MM.1S (cell line): ENCODE results near the gene RCBTB1.

Experiments
- DNase-seq: peaks from one replicate; pipeline ENCODE4 v3.0.0-alpha.2; 2015
- H2AFZ ChIP-seq: fragments of 300-600 bp; sonication (generic); 2 replicates; pipeline ENCODE4 v1.6.0; 2016; ENCODE audit warnings: antibody characterized with exemption, low read length
- H3F3A ChIP-seq: fragments of 300-600 bp; sonication (generic); 2 replicates; pipeline ENCODE4 v1.6.1; 2016; ENCODE audit warnings: mild to moderate bottlenecking, antibody characterized with exemption, low read length, moderate library complexity, mixed read lengths; ENCODE audit not compliant: insufficient read depth
- H3K27ac ChIP-seq: fragments of 300-600 bp; sonication (generic); 2 replicates; pipeline ENCODE4 v1.5.1; 2016; ENCODE audit warnings: mild to moderate bottlenecking, low read length
- H3K27me3 ChIP-seq: fragments of 300-600 bp; sonication (generic); replicated peaks from 2 replicates; pipeline ENCODE4 v1.6.0; 2016; ENCODE audit warnings: low read length; ENCODE audit not compliant: insufficient read depth
- H3K36me3 ChIP-seq: fragments of 300-600 bp; sonication (generic); replicated peaks from 2 replicates; pipeline ENCODE4 v1.6.1; 2016; ENCODE audit warnings: mild to moderate bottlenecking, low read length, mixed read lengths; ENCODE audit not compliant: insufficient read depth
- H3K4me1 ChIP-seq: fragments of 300-600 bp; sonication (generic); 2 replicates; pipeline ENCODE4 v1.6.1; 2016; ENCODE audit warnings: low read length, mixed read lengths
- H3K4me2 ChIP-seq: fragments of 300-600 bp; sonication (generic); 2 replicates; pipeline ENCODE4 v1.6.0; 2016; ENCODE audit warnings: low read depth, low read length
- H3K4me3 ChIP-seq: fragments of 300-600 bp; sonication (generic); 2 replicates; pipeline ENCODE4 v1.5.1; 2016; ENCODE audit warnings: low read length, mixed read lengths
- H3K79me2 ChIP-seq: fragments of 300-600 bp; sonication (generic); 2 replicates; pipeline ENCODE4 v1.6.1; 2016; ENCODE audit warnings: mixed run types, low read length, mixed read lengths
- H3K9ac ChIP-seq: fragments of 300-600 bp; sonication (generic); 2 replicates; pipeline ENCODE4 v1.6.1; 2016; ENCODE audit warnings: low read length, mixed read lengths
- H3K9me2 ChIP-seq: fragments of 300-600 bp; sonication (generic); replicated peaks from 2 replicates; pipeline ENCODE4 v1.6.1; 2016; ENCODE audit warnings: mild to moderate bottlenecking, low read length, mixed read lengths; ENCODE audit not compliant: insufficient read depth
- H3K9me3 ChIP-seq: fragments of 300-600 bp; sonication (generic); replicated peaks from 2 replicates; pipeline ENCODE4 v1.6.1; 2016; ENCODE audit warnings: mild to moderate bottlenecking, low read length, mixed read lengths; ENCODE audit not compliant: insufficient read depth
- H4K20me1 ChIP-seq: fragments of 300-600 bp; sonication (generic); 2 replicates; pipeline ENCODE4 v1.6.1; 2016; ENCODE audit warnings: mild to moderate bottlenecking, low read length, moderate library complexity, mixed read lengths; ENCODE audit not compliant: insufficient read depth
- EZH2 ChIP-seq: fragments of 300-600 bp; sonication (generic); optimal IDR thresholded peaks from 2 replicates; pipeline ENCODE3; 2017; ENCODE audit warnings: low read depth, mild to moderate bottlenecking, antibody characterized with exemption, low read length, mixed read lengths
- EZH2phosphoT487 ChIP-seq: fragments of 300-600 bp; sonication (generic); IDR thresholded peaks from 2 replicates; pipeline ENCODE4 v1.6.1; 2018; ENCODE audit warnings: antibody characterized with exemption, low read length
- TF ChIP-seq, protein P1 (sequence below): fragments of 300-600 bp; sonication (generic); IDR thresholded peaks from 2 replicates; pipeline ENCODE4 v1.5.1; 2016; ENCODE audit warnings: antibody characterized with exemption, low read length, mixed read lengths

RCBTB1 gene

DNA sequence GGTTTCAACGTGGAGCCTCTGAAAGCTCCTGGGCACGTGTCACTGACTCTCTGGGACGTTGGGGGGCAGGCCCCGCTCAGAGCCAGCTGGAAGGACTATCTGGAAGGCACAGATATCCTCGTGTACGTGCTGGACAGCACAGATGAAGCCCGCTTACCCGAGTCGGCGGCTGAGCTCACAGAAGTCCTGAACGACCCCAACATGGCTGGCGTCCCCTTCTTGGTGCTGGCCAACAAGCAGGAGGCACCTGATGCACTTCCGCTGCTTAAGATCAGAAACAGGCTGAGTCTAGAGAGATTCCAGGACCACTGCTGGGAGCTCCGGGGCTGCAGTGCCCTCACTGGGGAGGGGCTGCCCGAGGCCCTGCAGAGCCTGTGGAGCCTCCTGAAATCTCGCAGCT is 45.2 kb upstream of the RCBTB1 start:
- H3K36me3 ChIP-seq = no peaks in the 10 kb centered on the region
- H3K79me2 ChIP-seq = no peaks in the 10 kb centered on the region
- no peak overlapping the region for H3K9ac ChIP-seq
- no peak overlapping the region for H3K4me3 ChIP-seq
- no peaks in the 10 kb centered on the region for H3K27me3 ChIP-seq
- H3K9me3 ChIP-seq = no peaks in the 10 kb centered on the region
- no peak for DNase-seq
- TF ChIP-seq EZH2phosphoT487 (no peak), EZH2 (no peak)
- TF ChIP-seq, protein P1, sequence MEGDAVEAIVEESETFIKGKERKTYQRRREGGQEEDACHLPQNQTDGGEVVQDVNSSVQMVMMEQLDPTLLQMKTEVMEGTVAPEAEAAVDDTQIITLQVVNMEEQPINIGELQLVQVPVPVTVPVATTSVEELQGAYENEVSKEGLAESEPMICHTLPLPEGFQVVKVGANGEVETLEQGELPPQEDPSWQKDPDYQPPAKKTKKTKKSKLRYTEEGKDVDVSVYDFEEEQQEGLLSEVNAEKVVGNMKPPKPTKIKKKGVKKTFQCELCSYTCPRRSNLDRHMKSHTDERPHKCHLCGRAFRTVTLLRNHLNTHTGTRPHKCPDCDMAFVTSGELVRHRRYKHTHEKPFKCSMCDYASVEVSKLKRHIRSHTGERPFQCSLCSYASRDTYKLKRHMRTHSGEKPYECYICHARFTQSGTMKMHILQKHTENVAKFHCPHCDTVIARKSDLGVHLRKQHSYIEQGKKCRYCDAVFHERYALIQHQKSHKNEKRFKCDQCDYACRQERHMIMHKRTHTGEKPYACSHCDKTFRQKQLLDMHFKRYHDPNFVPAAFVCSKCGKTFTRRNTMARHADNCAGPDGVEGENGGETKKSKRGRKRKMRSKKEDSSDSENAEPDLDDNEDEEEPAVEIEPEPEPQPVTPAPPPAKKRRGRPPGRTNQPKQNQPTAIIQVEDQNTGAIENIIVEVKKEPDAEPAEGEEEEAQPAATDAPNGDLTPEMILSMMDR = no peak
- no peaks in the 10 kb centered on the region for H3K4me1 ChIP-seq
- no peaks in the 10 kb centered on the region for H4K20me1 ChIP-seq
- no peaks in the 10 kb centered on the region for H3K9me2 ChIP-seq
- H3K27ac ChIP-seq = no peak overlapping the region
- no peaks in the 10 kb centered on the region for H3F3A ChIP-seq
- H2AFZ ChIP-seq = no peak overlapping the region
- no peak overlapping the region for H3K4me2 ChIP-seq

DNA sequence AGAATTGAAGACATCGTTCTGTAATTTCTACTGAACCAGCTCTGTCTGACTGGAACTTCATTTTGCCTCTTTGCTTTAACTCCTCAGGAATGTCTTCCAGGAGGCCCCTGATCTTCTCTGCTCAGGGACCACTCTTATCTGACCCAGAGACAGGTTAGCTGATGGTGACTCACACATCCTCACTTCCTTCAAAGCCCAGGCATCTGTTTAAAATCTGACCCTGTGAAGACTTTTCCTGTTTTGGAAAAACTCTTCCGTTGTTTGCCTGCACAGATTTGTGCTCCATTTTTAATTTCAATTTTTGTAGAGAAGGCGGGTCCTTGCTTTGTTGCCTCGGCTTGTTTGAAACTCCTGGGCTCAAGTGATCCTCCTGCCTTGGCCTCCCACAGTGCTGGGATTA is 44.6 kb upstream of the RCBTB1 start:
- H3K4me2 ChIP-seq = no peak overlapping the region

DNA sequence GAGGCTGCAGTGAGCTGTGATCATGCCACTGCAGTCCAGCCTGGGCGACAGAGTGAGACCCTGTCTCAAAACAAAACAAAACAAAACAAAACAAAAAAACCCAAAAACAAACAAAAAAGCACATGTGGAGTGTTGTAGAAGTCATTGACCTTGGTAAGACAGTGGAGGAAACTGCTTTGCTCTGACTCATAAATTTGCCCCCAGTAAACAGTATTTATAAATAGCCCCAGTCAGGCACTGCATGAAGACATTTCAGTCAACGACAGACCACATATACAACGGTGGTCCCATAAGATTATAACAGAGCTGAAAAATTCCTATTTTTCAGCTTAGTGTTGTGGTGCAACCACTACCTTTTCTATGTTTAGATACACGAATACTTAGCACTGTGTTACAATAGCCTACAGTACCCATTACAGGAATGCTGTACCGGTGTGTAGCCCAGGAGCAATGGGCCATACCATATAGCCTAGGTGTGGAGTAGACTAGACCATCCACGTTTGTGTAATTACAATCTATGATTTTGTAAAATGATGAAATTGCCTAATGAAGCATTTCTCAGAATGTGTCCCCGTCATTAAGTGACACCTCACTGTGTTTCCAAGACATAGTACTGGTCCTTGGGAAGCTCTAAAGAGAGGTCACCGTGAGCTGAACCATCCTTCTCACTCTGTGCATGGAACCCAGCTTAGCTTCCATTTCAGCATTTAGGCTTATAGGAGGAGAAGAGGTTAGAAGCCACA is 44.0 kb upstream of the RCBTB1 start:
- no peak overlapping the region for H3K27ac ChIP-seq
- H3K9me3 ChIP-seq = no peaks in the 10 kb centered on the region
- H3K9ac ChIP-seq = no peak overlapping the region
- no peak overlapping the region for H2AFZ ChIP-seq
- H3K4me2 ChIP-seq = no peak overlapping the region
- TF ChIP-seq EZH2 (no peak), EZH2phosphoT487 (no peak)
- TF ChIP-seq, protein P1 = no peak
- H3K79me2 ChIP-seq = no peaks in the 10 kb centered on the region
- no peaks in the 10 kb centered on the region for H3K27me3 ChIP-seq
- H3K9me2 ChIP-seq = no peaks in the 10 kb centered on the region
- no peak for DNase-seq
- no peaks in the 10 kb centered on the region for H3K36me3 ChIP-seq
- no peaks in the 10 kb centered on the region for H3K4me1 ChIP-seq
- no peak overlapping the region for H3K4me3 ChIP-seq
- H3F3A ChIP-seq = no peaks in the 10 kb centered on the region
- no peaks in the 10 kb centered on the region for H4K20me1 ChIP-seq

More for the DNA sequence above, 44.6 kb upstream of the RCBTB1 start:
- TF ChIP-seq EZH2phosphoT487 (no peak), EZH2 (no peak)
- TF ChIP-seq, protein P1 = no peak
- H3K4me1 ChIP-seq = no peaks in the 10 kb centered on the region
- H3K27me3 ChIP-seq = no peaks in the 10 kb centered on the region
- no peaks in the 10 kb centered on the region for H3K79me2 ChIP-seq
- H3K36me3 ChIP-seq = no peaks in the 10 kb centered on the region
- H3F3A ChIP-seq = no peaks in the 10 kb centered on the region
- no peaks in the 10 kb centered on the region for H3K9me3 ChIP-seq
- H2AFZ ChIP-seq = no peak overlapping the region
- H3K4me3 ChIP-seq = no peak overlapping the region
- H4K20me1 ChIP-seq = no peaks in the 10 kb centered on the region
- no peak for DNase-seq
- H3K9ac ChIP-seq = no peak overlapping the region
- H3K9me2 ChIP-seq = no peaks in the 10 kb centered on the region
- H3K27ac ChIP-seq = no peak overlapping the region
